SU-DHL-6 (cell line): ENCODE data around the gene APOM.

Source experiments
- CTCF ChIP-seq: fragments of 200-600 bp; sonication (generic); IDR thresholded peaks from one replicate; pipeline ENCODE4 v1.5.1; 2017; ENCODE audit warnings: antibody characterized with exemption, mild to moderate bottlenecking, low read length, moderate library complexity; ENCODE audit not compliant: insufficient read depth, poor library complexity, severe bottlenecking
- EZH2phosphoT487 ChIP-seq: fragments of 200-600 bp; sonication (generic), shearing (Covaris generic); conservative IDR thresholded peaks from 2 replicates; pipeline ENCODE4 v1.6.1; 2018; ENCODE audit warnings: mild to moderate bottlenecking, antibody characterized with exemption, low read length, moderate library complexity, mixed read lengths

- no peak for TF ChIP-seq CTCF
- no peak for TF ChIP-seq EZH2phosphoT487
Observed at GRCh38 chr6:31676904-31677303, 21.2 kb downstream of the APOM start.
